DMS153 treated with DMSO at 0.1 percent for 48 hours (cell line): ENCODE results near the gene AMIGO3.
"Not testable (repeated sequence)": the region's sequence is repeated elsewhere in the genome, so short reads cannot be mapped to it uniquely, and the experiment has no call there.

ENCODE experiments used
- DNase-seq: peaks from one replicate; lab custom pipeline; 2025; ENCODE audit not compliant: unreplicated experiment; lab: John Stamatoyannopoulos, UW

AMIGO3 gene

GRCh38 chr3:49712631-49713317, 6.7 kb downstream of the AMIGO3 start:
- no peak for DNase-seq

GRCh38 chr3:49712166-49712565, 7.3 kb downstream of the AMIGO3 start:
- no peak for DNase-seq

GRCh38 chr3:49711489-49711888, 8.0 kb downstream of the AMIGO3 start:
- DNase-seq: no peak

GRCh38 chr3:49709852-49710251, 9.6 kb downstream of the AMIGO3 start:
- no peak for DNase-seq

- DNase-seq: no peak
Measured at GRCh38 chr3:49707113-49707480, 12.4 kb downstream of the AMIGO3 start.

- no peak for DNase-seq
Measured at GRCh38 chr3:49706456-49707112, 12.9 kb downstream of the AMIGO3 start.

GRCh38 chr3:49705390-49705960, 14.0 kb downstream of the AMIGO3 start:
- no peak for DNase-seq

GRCh38 chr3:49704629-49705028, 14.9 kb downstream of the AMIGO3 start:
- DNase-seq: no peak

GRCh38 chr3:49703956-49704355, 15.5 kb downstream of the AMIGO3 start:
- no peak for DNase-seq

GRCh38 chr3:49703443-49703927, 16.0 kb downstream of the AMIGO3 start:
- peak; percentile 1 for DNase-seq

- no peak for DNase-seq
Measured at GRCh38 chr3:49702672-49703071, 16.8 kb downstream of the AMIGO3 start.

GRCh38 chr3:49701388-49702077, 18.0 kb downstream of the AMIGO3 start:
- DNase-seq: no peak

- DNase-seq: no peak
Measured at GRCh38 chr3:49700453-49701128, 18.9 kb downstream of the AMIGO3 start.

GRCh38 chr3:49700014-49700413, 19.5 kb downstream of the AMIGO3 start:
- no peak for DNase-seq

- no peak for DNase-seq
Measured at GRCh38 chr3:49699281-49699979, 20.1 kb downstream of the AMIGO3 start.

- not testable (repeated sequence) for DNase-seq
Measured at GRCh38 chr3:49695350-49696015, 24.0 kb downstream of the AMIGO3 start.

GRCh38 chr3:49694409-49695070, 24.9 kb downstream of the AMIGO3 start:
- not testable (repeated sequence) for DNase-seq

- DNase-seq: not testable (repeated sequence)
Measured at GRCh38 chr3:49691481-49691880, 28.0 kb downstream of the AMIGO3 start.

GRCh38 chr3:49690856-49691255, 28.6 kb downstream of the AMIGO3 start:
- not testable (repeated sequence) for DNase-seq
